Bronchial epithelial cell (primary cell): ENCODE results near the gene SLC46A1. TPM values are rescaled to one million over a fixed set of nuclear protein-coding genes. Genes with fewer than 3 reads are reported as not detected.
A peak's percentile ranks its signal among the peaks of the same experiment; 100 is the strongest.

Experiments used
- DNase-seq: peaks from one replicate; pipeline ENCODE4 v3.0.0-alpha.2; 2010; ENCODE audit warnings: low read depth
- FAIRE-seq: peaks from 2 replicates; lab custom pipeline; 2011; peaks lifted over from hg19 to GRCh38; lab: Jason Lieb, UNC
- H3K27me3 ChIP-seq: 2 replicates; pipeline ENCODE4 v1.5.1; 2011; ENCODE audit warnings: low read length; ENCODE audit not compliant: control insufficient read depth, insufficient read depth
- H3K36me3 ChIP-seq: 2 replicates; pipeline ENCODE4 v1.5.1; 2011; ENCODE audit warnings: low read length; ENCODE audit not compliant: control insufficient read depth, insufficient read depth
- H3K4me3 ChIP-seq: 2 replicates; pipeline ENCODE4 v1.5.1; 2011; ENCODE audit warnings: mild to moderate bottlenecking, low read depth, low read length, control low read depth
- CTCF ChIP-seq: IDR thresholded peaks from 2 replicates; pipeline ENCODE4 v1.5.1; 2011; ENCODE audit warnings: mild to moderate bottlenecking, moderate library complexity, low read length, control low read depth, inconsistent platforms; ENCODE audit not compliant: insufficient read depth, severe bottlenecking
- total RNA-seq: library from RNA; depleted of rRNA; stranded (reverse); fragments of >200 nt; gene quantifications from 2 replicates; pipeline ENCODE4 v1.2.1, GENCODE V29; 2014

The SLC46A1 gene
- total RNA-seq, 1 donor from 2014 or later: 5.0 TPM

GRCh38 chr17:28369684-28370034, 36.4 kb downstream of the SLC46A1 start:
- TF ChIP-seq CTCF: no peak
- FAIRE-seq: no peak
- DNase-seq: no peak
- Histone ChIP-seq H3K4me3 (no peak overlapping the region), H3K36me3 (peaks cover under 1% of the 10 kb centered on the region), H3K27me3 (peaks cover 17% of the 10 kb centered on the region)

- FAIRE-seq (no peak), DNase-seq (no peak)
- TF ChIP-seq CTCF: no peak
- Histone ChIP-seq H3K36me3 (peaks cover 2% of the 10 kb centered on the region), H3K27me3 (peaks cover 17% of the 10 kb centered on the region), H3K4me3 (no peak overlapping the region)
Measured at GRCh38 chr17:28368915-28369683, 36.9 kb downstream of the SLC46A1 start.

GRCh38 chr17:28368306-28368831, 37.6 kb downstream of the SLC46A1 start:
- no peak for FAIRE-seq
- H3K4me3 ChIP-seq: no peak overlapping the region
- no peak for DNase-seq

GRCh38 chr17:28367641-28368305, 38.2 kb downstream of the SLC46A1 start:
- TF ChIP-seq CTCF: no peak
- Histone ChIP-seq H3K27me3 (peaks cover 11% of the 10 kb centered on the region), H3K36me3 (peaks cover 2% of the 10 kb centered on the region), H3K4me3 (no peak overlapping the region)
- no peak for FAIRE-seq
- DNase-seq: no peak

More at GRCh38 chr17:28368306-28368831, 37.6 kb downstream of the SLC46A1 start:
- peaks cover 17% of the 10 kb centered on the region for H3K27me3 ChIP-seq
- no peak for TF ChIP-seq CTCF
- peaks cover 2% of the 10 kb centered on the region for H3K36me3 ChIP-seq

- DNase-seq (no peak), FAIRE-seq (no peak)
- TF ChIP-seq CTCF: peak; percentile 5
- H3K4me3 ChIP-seq: no peak overlapping the region
- H3K27me3 ChIP-seq: peaks cover 4% of the 10 kb centered on the region
- H3K36me3 ChIP-seq: peaks cover 2% of the 10 kb centered on the region
Measured at GRCh38 chr17:28366605-28367004, 39.4 kb downstream of the SLC46A1 start.
